Measurements from ENCODE around the gene PAIP2. TPM values are rescaled to one million over a fixed set of nuclear protein-coding genes. Genes with fewer than 3 reads are reported as not detected.

PAIP2 gene, protein sequence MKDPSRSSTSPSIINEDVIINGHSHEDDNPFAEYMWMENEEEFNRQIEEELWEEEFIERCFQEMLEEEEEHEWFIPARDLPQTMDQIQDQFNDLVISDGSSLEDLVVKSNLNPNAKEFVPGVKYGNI
- 86.6 to 93.4 TPM (median 88.2 TPM) in 3 replicates for total RNA-seq

DNA sequence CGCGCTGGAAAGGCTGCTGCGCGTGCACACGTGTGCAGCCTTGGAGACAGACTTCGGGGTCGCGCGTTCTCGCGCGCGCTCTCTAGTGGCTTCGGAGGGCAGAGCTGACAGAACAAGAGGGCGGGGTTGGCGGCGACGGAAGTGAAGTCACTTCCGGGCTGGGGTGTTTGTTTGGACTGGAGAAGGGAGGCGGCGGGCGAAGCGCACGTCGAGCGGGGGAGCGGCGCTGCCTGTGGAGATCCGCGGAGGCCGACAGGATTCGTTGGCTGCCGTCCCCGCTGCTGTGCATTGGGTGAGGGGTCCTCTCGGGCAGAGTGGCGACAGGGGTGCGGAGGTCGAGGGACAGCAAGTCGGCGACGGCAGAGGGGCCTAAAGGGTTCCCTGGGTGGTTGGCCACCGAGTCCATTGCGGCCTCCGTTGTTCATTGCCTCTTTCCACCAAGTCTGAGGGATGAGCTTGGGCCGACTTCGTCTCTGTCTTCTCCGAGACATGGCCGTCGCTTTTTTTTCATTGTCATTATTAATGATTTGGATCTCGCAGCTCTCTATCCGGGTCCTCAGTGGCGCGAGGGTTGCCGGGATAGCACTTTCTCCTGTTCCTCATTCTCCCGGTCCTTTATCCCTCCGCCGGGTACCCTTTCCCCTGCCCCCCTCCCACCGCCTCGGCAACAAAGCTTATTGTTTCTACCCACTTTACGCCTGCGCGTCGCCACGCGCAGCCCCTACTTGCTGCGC is at the start of gene PAIP2:
Gene PAIP2, plus strand, starts transcription at position 166 of the 734 bp plus-strand sequence. CDS start 21,931 bp downstream, outside the sequence.
- DNase-seq (ENCODE audit: low spot score in 2 of 2, unreplicated experiment in 2 of 2) = peak; percentile 97 to 98
- Mint-ChIP-seq H3K4me1 (peaks cover 30% of the 10 kb centered on the region), H3K9me3 (no peaks in the 10 kb centered on the region), H3K27me3 (ENCODE audit: low read depth) (no peaks in the 10 kb centered on the region), H3K36me3 (peaks cover 15% of the 10 kb centered on the region), H3K27ac (peak within 1 kb of the TSS; percentile 99), H3K4me3 (peak within 1 kb of the TSS; percentile 96)
- TF ChIP-seq, protein P1, sequence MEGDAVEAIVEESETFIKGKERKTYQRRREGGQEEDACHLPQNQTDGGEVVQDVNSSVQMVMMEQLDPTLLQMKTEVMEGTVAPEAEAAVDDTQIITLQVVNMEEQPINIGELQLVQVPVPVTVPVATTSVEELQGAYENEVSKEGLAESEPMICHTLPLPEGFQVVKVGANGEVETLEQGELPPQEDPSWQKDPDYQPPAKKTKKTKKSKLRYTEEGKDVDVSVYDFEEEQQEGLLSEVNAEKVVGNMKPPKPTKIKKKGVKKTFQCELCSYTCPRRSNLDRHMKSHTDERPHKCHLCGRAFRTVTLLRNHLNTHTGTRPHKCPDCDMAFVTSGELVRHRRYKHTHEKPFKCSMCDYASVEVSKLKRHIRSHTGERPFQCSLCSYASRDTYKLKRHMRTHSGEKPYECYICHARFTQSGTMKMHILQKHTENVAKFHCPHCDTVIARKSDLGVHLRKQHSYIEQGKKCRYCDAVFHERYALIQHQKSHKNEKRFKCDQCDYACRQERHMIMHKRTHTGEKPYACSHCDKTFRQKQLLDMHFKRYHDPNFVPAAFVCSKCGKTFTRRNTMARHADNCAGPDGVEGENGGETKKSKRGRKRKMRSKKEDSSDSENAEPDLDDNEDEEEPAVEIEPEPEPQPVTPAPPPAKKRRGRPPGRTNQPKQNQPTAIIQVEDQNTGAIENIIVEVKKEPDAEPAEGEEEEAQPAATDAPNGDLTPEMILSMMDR (IDR thresholded peaks at IDR 0.05; ENCODE audit: unreplicated experiment) = peak; percentile 53

DNA sequence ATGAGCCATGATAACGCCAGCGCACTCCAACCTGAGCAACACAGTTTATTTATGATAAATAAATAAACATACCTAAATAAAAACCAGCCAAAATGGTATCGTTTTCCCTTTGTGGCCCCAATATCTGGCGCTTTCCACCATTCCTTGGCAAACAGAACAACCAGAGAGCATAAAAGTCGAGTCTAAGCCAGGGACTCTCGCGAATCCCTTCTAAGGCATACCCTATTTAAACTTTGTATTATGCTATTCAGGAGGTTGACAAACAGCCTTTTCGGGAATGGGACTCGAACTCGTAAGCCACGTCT is 48.5 kb upstream of the PAIP2 start:
- Mint-ChIP-seq H3K36me3 (no peaks in the 10 kb centered on the region), H3K9me3 (no peaks in the 10 kb centered on the region), H3K4me1 (peaks cover 29% of the 10 kb centered on the region), H3K27ac (peak overlapping the region; percentile 99), H3K27me3 (ENCODE audit: low read depth) (no peaks in the 10 kb centered on the region), H3K4me3 (peak overlapping the region; percentile 98)
- TF ChIP-seq, protein P1 (IDR thresholded peaks at IDR 0.05; ENCODE audit: unreplicated experiment) = no peak
- no peak for DNase-seq (ENCODE audit: low spot score in 2 of 2, unreplicated experiment in 2 of 2)

DNA sequence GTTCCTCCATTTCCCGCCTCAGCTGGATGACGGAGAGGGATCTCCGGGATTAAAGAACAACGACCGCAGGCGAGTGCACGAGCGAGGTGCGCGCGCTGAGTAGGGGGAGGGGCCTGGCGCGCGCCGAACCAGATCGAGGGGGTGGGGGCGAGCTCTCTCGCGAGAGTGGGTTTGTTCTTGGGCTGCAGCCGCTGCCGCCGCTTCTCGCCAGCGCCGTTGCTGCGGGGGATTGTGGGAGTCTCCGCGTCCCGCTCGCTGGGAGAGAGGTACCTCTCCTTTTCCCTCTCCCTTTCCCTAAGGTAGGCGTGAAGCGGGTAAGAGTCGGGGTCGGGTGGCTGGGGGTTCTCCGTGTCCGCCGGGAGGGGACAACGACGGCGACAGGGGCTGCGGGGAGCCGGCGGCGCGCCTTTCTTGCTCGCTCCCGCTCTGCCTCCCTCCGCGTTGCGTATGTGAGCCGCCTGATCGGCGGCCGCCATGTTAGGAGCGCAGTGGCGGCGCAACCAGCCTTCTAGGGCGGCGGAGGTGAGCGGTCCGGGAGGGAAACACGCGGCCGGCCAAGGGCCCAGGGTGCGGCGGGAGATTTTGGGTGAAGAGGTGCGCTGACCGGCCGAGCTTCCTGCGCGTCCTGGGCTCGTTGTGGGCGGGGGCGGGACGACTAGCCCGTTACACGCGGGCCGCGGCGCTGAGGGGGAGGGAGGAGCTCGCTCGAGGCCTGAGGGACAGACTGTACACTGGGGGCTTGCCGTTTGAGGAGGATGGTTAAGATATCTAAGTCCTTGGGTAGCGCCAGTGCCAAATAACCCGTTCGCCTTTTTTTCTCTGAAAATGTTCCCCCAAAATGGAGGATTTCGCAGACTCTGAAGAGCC is 47.9 kb upstream of the PAIP2 start, which contains the start of gene MATR3:
Gene MATR3, plus strand, starts transcription at position 234 of the 867 bp plus-strand sequence. CDS start 13,676 bp downstream, outside the sequence.
- TF ChIP-seq, protein P1 (IDR thresholded peaks at IDR 0.05; ENCODE audit: unreplicated experiment) = no peak
- Mint-ChIP-seq H3K27ac (peak within 1 kb of the TSS; percentile 99), H3K36me3 (no peaks in the 10 kb centered on the region), H3K9me3 (no peaks in the 10 kb centered on the region), H3K4me1 (peaks cover 34% of the 10 kb centered on the region), H3K27me3 (ENCODE audit: low read depth) (no peaks in the 10 kb centered on the region), H3K4me3 (peak within 1 kb of the TSS; percentile 98)
- peak; percentile 91 to 93 for DNase-seq (ENCODE audit: low spot score in 2 of 2, unreplicated experiment in 2 of 2)

DNA sequence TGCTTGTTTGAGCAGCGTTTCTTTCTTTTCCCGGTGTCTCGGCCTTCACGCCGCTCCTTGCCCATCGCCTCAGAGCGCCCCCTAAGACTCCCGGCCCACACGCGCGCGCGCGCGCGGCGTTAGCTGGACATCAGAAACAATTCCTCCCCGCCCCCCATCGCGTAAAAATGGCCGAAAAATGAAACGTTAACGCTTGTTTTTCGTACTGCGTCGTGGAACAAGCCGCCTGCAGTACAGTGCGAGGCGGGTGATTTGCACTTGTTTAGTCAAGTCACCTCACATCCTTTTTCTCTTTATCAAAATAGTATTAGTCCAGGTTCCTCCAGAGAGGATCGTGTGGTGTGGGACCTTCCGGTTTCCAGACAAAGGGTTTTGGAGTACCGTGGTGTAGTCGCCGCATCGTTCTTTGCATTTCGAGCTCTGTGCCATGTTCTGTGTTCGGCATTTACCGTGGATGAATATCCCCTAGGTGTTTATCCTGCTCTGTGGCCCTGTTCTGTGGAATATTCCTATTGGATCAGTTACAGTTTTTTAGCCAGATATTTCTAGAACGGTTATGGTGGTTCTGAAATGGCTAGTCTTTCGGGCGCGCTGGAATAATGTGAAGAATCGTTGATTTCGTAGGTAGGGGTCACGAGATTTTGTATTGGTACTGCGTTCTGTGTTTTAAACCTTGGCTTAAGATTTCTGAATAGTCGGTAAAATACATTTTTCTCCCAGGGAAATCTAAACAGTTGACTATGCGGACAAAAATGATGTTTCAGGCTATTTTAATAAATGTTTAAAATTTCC is 47.1 kb upstream of the PAIP2 start:
- H3K4me1 Mint-ChIP-seq = peaks cover 43% of the 10 kb centered on the region
- H3K4me3 Mint-ChIP-seq = peak overlapping the region; percentile 98
- no peaks in the 10 kb centered on the region for H3K9me3 Mint-ChIP-seq
- TF ChIP-seq, protein P1 (IDR thresholded peaks at IDR 0.05; ENCODE audit: unreplicated experiment) = no peak
- H3K27me3 Mint-ChIP-seq (ENCODE audit: low read depth) = no peaks in the 10 kb centered on the region
- no peaks in the 10 kb centered on the region for H3K36me3 Mint-ChIP-seq
- DNase-seq (ENCODE audit: low spot score in 2 of 2, unreplicated experiment in 2 of 2) = peak; percentile 51 to 76
- peak overlapping the region; percentile 99 for H3K27ac Mint-ChIP-seq
